Calu3 (cell line): ENCODE measurements around the gene EIF4B. TPM values are rescaled to one million over a fixed set of nuclear protein-coding genes. Genes with fewer than 3 reads are reported as not detected.

Experiments
- BruUV-seq: library from RNA; stranded (reverse); fragments of 400-500 nt; replicated peaks from 2 replicates; lab custom pipeline; 2021; lab: Mats Ljungman, UMichigan
- CTCF ChIA-PET: fragments of 300-600 bp; sonication (Branson Sonifier 250); formaldehyde crosslinking; loops from one replicate; lab custom pipeline; 2022; ENCODE audit warnings: antibody characterized with exemption; lab: Charles Lee
- DNase-seq: peaks from one replicate; pipeline ENCODE4 v3.0.0; 2022
- H3K27ac Mint-ChIP-seq: one replicate; pipeline ENCODE4 v1.8.0; 2022; ENCODE audit warnings: mixed read lengths; ENCODE audit not compliant: unreplicated experiment
- H3K27me3 Mint-ChIP-seq: one replicate; pipeline ENCODE4 v1.8.0; 2022; ENCODE audit warnings: mixed read lengths; ENCODE audit not compliant: unreplicated experiment
- H3K36me3 Mint-ChIP-seq: one replicate; pipeline ENCODE4 v1.8.0; 2022; ENCODE audit warnings: mild to moderate bottlenecking, moderate library complexity, mixed read lengths; ENCODE audit not compliant: insufficient read depth, unreplicated experiment
- H3K4me1 Mint-ChIP-seq: one replicate; pipeline ENCODE4 v1.8.0; 2022; ENCODE audit warnings: mild to moderate bottlenecking, low read depth, mixed read lengths; ENCODE audit not compliant: unreplicated experiment
- H3K4me3 Mint-ChIP-seq: one replicate; pipeline ENCODE4 v1.8.0; 2022; ENCODE audit warnings: mild to moderate bottlenecking, low read depth, moderate library complexity, mixed read lengths; ENCODE audit not compliant: unreplicated experiment
- H3K9me3 Mint-ChIP-seq: one replicate; pipeline ENCODE4 v1.8.0; 2022; ENCODE audit warnings: low read depth, mixed read lengths; ENCODE audit not compliant: unreplicated experiment
- intact Hi-C: fragments of 100-400 bp; cut with micrococcal nuclease; formaldehyde crosslinking; loops from one replicate; pipeline ENCODE4 v1.10.0; 2022; ENCODE audit not compliant: unreplicated experiment
- total RNA-seq: library from RNA; stranded (reverse); gene quantifications from 2 replicates; pipeline ENCODE4 v1.2.3, GENCODE V29; 2022
- TF ChIP-seq, protein P1 (sequence below): fragments of 200-600 bp; IDR thresholded peaks from one replicate; pipeline ENCODE4 v1.8.0; 2022; ENCODE audit warnings: antibody characterized with exemption; ENCODE audit not compliant: unreplicated experiment

Gene EIF4B
- total RNA-seq, 1 experiment from 2014 or later: 272 TPM

DNA sequence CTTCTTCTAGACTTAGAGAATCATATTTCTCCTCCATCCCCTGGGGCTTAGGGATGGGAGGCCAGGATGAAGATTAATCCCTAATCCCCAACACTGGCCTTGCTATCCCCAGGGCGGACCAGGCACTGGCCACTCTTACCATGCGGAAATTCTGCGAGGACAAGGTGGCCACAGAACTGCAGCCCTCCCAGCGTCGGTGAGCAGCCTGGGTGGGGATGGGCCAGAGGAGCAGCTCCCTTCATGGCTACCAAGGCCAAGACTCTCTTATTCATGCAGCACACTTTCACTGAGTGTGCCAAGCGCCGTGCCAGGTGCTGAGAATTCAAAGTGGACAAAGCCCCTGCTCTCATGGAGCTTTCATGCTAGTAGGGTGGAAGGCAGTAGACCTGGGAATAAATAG, 50.6 kb downstream of the EIF4B start:
- H3K36me3 Mint-ChIP-seq: peaks cover 33% of the 10 kb centered on the region
- no peak overlapping the region for H3K4me3 Mint-ChIP-seq
- no peak for DNase-seq
- BruUV-seq: no TSS peak
- peaks cover 21% of the 10 kb centered on the region for H3K27me3 Mint-ChIP-seq
- TF ChIP-seq, protein P1, sequence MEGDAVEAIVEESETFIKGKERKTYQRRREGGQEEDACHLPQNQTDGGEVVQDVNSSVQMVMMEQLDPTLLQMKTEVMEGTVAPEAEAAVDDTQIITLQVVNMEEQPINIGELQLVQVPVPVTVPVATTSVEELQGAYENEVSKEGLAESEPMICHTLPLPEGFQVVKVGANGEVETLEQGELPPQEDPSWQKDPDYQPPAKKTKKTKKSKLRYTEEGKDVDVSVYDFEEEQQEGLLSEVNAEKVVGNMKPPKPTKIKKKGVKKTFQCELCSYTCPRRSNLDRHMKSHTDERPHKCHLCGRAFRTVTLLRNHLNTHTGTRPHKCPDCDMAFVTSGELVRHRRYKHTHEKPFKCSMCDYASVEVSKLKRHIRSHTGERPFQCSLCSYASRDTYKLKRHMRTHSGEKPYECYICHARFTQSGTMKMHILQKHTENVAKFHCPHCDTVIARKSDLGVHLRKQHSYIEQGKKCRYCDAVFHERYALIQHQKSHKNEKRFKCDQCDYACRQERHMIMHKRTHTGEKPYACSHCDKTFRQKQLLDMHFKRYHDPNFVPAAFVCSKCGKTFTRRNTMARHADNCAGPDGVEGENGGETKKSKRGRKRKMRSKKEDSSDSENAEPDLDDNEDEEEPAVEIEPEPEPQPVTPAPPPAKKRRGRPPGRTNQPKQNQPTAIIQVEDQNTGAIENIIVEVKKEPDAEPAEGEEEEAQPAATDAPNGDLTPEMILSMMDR: no peak
- CTCF ChIA-PET: interaction anchor here (0.6 kb wide), 1 partner anchor 350 kb away, joined by 3 read pairs; no protein-coding TSS in a partner anchor
- intact Hi-C loops: no loop called here
- peak overlapping the region; percentile 16 for H3K27ac Mint-ChIP-seq
- peaks cover 10% of the 10 kb centered on the region for H3K4me1 Mint-ChIP-seq
- no peaks in the 10 kb centered on the region for H3K9me3 Mint-ChIP-seq

DNA sequence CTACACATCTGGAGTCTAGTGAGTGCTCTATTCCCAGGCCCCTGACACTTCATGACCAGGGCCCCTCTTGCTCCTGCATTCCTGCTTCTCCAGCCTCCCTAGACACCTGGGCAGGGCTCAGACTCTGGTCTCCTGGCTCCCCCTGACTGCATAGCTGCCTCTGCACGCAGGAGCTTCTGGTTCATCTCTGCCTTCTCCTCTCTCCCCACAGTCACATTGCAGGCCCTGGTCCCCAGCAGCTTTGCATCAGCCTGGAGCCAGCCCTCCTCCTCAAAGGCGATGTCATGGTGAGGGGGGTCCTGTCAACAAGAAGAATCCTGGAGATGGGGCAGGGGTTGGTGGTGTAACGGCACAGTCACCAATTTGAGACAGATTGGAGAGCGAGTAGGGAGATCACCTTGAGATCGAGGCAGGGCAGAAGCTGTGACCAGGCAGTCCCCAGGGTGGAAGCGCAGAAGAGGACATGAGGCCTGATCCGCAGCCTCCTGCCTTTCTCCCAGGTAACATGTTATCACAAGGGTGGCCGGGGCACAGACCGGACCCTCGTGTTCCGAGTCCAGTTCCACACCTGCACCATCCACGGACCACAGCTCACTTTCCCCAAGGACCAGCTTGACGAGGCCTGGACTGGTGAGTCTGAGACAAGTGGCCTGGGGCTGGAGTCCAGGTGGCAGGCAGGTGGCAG, 51.7 kb downstream of the EIF4B start:
- Mint-ChIP-seq H3K36me3 (peaks cover 28% of the 10 kb centered on the region), H3K27ac (peak overlapping the region; percentile 16), H3K4me1 (peaks cover 16% of the 10 kb centered on the region), H3K9me3 (no peaks in the 10 kb centered on the region), H3K27me3 (peaks cover 21% of the 10 kb centered on the region), H3K4me3 (no peak overlapping the region)
- BruUV-seq: no TSS peak
- intact Hi-C loops: no loop called here
- no peak for DNase-seq
- CTCF ChIA-PET: no interaction called here
- TF ChIP-seq, protein P1: no peak

DNA sequence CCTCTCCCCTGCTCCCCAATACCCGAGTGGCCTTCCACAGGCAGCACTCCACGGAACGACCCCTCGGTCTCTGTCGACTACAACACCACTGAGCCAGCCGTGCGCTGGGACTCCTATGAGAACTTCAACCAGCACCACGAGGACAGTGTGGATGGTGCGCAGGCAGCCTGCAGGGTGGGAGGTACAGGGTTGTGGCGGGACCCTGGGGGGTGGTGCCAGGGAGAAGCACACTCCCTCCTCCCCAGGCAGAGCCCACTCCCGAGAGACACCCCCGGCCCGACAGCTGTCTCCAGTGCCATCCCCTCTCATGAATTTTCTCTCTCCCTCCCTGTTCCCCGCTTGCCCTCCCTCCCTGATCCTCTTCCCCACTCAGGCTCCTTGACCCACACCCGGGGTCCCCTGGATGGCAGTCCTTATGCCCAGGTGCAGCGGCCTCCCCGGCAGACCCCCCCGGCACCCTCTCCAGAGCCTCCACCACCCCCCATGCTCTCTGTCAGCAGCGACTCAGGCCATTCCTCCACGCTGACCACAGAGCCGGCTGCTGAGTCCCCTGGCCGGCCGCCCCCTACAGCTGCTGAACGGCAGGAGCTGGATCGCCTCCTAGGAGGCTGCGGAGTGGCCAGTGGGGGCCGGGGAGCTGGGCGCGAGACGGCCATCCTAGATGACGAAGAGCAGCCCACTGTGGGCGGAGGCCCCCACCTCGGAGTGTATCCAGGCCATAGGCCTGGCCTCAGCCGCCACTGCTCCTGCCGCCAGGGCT, 52.6 kb downstream of the EIF4B start:
- BruUV-seq: no TSS peak
- H3K27ac Mint-ChIP-seq: no peak overlapping the region
- peaks cover 22% of the 10 kb centered on the region for H3K36me3 Mint-ChIP-seq
- intact Hi-C loops: no loop called here
- H3K27me3 Mint-ChIP-seq: peaks cover 21% of the 10 kb centered on the region
- H3K4me1 Mint-ChIP-seq: peaks cover 16% of the 10 kb centered on the region
- DNase-seq: no peak
- TF ChIP-seq, protein P1: no peak
- CTCF ChIA-PET: no interaction called here
- H3K9me3 Mint-ChIP-seq: no peaks in the 10 kb centered on the region
- no peak overlapping the region for H3K4me3 Mint-ChIP-seq

DNA sequence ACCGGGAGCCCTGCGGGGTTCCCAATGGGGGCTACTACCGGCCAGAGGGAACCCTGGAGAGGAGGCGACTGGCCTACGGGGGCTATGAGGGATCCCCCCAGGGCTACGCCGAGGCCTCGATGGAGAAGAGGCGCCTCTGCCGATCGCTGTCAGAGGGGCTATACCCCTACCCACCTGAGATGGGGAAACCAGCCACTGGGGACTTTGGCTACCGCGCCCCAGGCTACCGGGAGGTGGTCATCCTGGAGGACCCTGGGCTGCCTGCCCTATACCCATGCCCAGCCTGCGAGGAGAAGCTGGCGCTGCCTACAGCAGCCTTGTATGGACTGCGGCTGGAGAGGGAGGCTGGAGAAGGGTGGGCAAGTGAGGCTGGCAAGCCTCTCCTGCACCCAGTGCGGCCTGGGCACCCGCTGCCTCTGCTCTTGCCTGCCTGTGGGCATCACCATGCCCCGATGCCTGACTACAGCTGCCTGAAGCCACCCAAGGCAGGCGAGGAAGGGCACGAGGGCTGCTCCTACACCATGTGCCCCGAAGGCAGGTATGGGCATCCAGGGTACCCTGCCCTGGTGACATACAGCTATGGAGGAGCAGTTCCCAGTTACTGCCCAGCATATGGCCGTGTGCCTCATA, 53.3 kb downstream of the EIF4B start:
- no peak for DNase-seq
- no TSS peak for BruUV-seq
- Mint-ChIP-seq H3K4me3 (no peak overlapping the region), H3K36me3 (peaks cover 16% of the 10 kb centered on the region), H3K4me1 (peaks cover 16% of the 10 kb centered on the region), H3K27ac (no peak overlapping the region), H3K9me3 (no peaks in the 10 kb centered on the region), H3K27me3 (peaks cover 21% of the 10 kb centered on the region)
- TF ChIP-seq, protein P1: no peak
- CTCF ChIA-PET: interaction anchor here (0.6 kb wide), 1 partner anchor 58 kb away, joined by 3 read pairs; no protein-coding TSS in a partner anchor
- intact Hi-C loops: no loop called here
